H1 (cell line): ENCODE results near the gene NXN. TPM values are rescaled to one million over a fixed set of nuclear protein-coding genes. Genes with fewer than 3 reads are reported as not detected.
A peak's percentile ranks its signal among the peaks of the same experiment; 100 is the strongest.

Experiments used
- CHD7 ChIP-seq: fragments of 300-600 bp; sonication (generic); IDR thresholded peaks from 2 replicates; pipeline ENCODE4 v1.7.1; 2012; ENCODE audit warnings: low read length, moderate library complexity, mild to moderate bottlenecking, inconsistent platforms; ENCODE audit not compliant: insufficient replicate concordance
- EZH2 ChIP-seq: fragments of 200-600 bp; sonication (generic); IDR thresholded peaks from 2 replicates; pipeline ENCODE4 v1.7.1; 2012; ENCODE audit warnings: low read depth, mild to moderate bottlenecking, moderate library complexity, low read length, inconsistent platforms; ENCODE audit not compliant: severe bottlenecking
- JUN ChIP-seq: IDR thresholded peaks from 2 replicates; pipeline ENCODE4 v1.6.1; 2011; ENCODE audit warnings: low read depth, mild to moderate bottlenecking, improper control_type of control experiment, low read length
- SRF ChIP-seq: IDR thresholded peaks from 2 replicates; pipeline ENCODE4 v1.6.1; 2011; ENCODE audit warnings: mild to moderate bottlenecking, low read depth, low read length, moderate library complexity
- TCF12 ChIP-seq: IDR thresholded peaks from 2 replicates; pipeline ENCODE4 v1.6.1; 2011; ENCODE audit warnings: low read depth, mild to moderate bottlenecking, low read length
- TEAD4 ChIP-seq: IDR thresholded peaks from 2 replicates; pipeline ENCODE4 v1.6.1; 2012; ENCODE audit warnings: low read depth, low read length, inconsistent platforms, mixed read lengths
- USF2 ChIP-seq: IDR thresholded peaks from 2 replicates; pipeline ENCODE4 v1.6.1; 2011; ENCODE audit warnings: low read length, improper control_type of control experiment
- polyA plus RNA-seq, 7 experiments: library from polyadenylated mRNA; depleted of rRNA in 3 of 7; stranded (reverse) in 5 of 7; unstranded in 2 of 7; fragments of >200 nt in 5 of 7; fragments of 200-250 nt in 2 of 7; gene quantifications; 1 replicate in 5 of 7; 2 replicates in 1 of 7; 4 replicates in 1 of 7; pipeline versions ENCODE4 v1.2.1 to v1.2.3, GENCODE V29; 2011 to 2013; ENCODE audit warnings: missing spikeins in 2 of 7, mixed read lengths in 2 of 7
- total RNA-seq: library from RNA; stranded (reverse); fragmentation: NEBNext Ultra II Directional; extraction: Animal tissue kit (Norgen Biotek cat#: 25700); gene quantifications from 2 replicates; pipeline ENCODE4 v1.2.1, GENCODE V29; 2021

The NXN gene
- total and polyA plus RNA-seq, 2 of the 8 experiments (the other 6 are each of a cell fraction or from before 2014, with no cell fraction given): 94.1 to 107 TPM

GRCh38 chr17:933312-934073 is 46.1 kb downstream of the NXN start (continued):
- TF ChIP-seq CHD7 (no peak), SRF (no peak), TCF12 (0 out of 2 replicates have a peak, but pooled peaks have one; percentile 21), USF2 (no peak), JUN (0 out of 2 replicates have a peak, but pooled peaks have one; percentile 18), TEAD4 (peak; percentile 80), EZH2 (no peak)
